GM12872 (cell line): ENCODE results near the gene PRKCQ.

Experiments
- TF ChIP-seq, protein P1 (sequence below): IDR thresholded peaks from 3 replicates; pipeline ENCODE4 v1.5.1; 2011; ENCODE audit warnings: low read depth, mild to moderate bottlenecking, low read length, moderate library complexity; ENCODE audit not compliant: insufficient read depth

PRKCQ gene

DNA sequence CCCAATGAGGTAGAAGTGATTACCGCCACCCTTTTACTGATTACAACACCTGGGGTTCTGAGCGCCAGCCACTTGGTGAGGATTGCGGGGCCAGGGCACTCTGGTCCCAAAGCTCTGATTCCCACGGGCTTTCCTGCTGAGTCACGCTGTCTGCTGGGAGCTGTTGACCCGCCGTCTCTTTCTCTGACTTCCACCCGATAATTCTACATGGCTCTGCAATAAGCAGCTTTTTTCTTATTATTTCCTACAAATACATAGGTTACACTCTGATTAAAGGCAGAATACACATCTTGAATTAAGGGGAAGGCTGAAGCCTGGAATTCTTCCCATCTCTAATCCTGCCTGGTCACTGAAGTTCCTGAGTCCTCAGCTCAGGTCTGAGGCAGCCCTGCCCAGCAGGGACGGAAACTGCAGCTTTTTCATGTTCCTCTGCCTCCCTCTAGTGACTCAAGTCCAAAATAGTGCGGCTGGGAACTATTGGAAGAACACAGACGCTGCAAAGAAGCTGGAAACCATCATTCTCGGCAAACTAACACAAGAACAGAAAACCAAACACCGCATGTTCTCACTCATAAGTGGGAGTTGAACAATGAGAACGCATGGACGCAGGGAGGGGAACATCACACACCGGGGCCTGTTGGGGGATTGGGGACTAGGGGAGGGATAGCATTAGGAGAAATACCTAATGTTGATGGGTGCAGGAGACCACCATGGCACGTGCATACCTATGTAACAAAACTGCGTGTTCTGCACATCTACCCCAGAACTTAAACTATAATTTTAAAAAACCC lies 178.3 kb downstream of the PRKCQ start:
- TF ChIP-seq, protein P1, sequence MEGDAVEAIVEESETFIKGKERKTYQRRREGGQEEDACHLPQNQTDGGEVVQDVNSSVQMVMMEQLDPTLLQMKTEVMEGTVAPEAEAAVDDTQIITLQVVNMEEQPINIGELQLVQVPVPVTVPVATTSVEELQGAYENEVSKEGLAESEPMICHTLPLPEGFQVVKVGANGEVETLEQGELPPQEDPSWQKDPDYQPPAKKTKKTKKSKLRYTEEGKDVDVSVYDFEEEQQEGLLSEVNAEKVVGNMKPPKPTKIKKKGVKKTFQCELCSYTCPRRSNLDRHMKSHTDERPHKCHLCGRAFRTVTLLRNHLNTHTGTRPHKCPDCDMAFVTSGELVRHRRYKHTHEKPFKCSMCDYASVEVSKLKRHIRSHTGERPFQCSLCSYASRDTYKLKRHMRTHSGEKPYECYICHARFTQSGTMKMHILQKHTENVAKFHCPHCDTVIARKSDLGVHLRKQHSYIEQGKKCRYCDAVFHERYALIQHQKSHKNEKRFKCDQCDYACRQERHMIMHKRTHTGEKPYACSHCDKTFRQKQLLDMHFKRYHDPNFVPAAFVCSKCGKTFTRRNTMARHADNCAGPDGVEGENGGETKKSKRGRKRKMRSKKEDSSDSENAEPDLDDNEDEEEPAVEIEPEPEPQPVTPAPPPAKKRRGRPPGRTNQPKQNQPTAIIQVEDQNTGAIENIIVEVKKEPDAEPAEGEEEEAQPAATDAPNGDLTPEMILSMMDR = peak; percentile 71

DNA sequence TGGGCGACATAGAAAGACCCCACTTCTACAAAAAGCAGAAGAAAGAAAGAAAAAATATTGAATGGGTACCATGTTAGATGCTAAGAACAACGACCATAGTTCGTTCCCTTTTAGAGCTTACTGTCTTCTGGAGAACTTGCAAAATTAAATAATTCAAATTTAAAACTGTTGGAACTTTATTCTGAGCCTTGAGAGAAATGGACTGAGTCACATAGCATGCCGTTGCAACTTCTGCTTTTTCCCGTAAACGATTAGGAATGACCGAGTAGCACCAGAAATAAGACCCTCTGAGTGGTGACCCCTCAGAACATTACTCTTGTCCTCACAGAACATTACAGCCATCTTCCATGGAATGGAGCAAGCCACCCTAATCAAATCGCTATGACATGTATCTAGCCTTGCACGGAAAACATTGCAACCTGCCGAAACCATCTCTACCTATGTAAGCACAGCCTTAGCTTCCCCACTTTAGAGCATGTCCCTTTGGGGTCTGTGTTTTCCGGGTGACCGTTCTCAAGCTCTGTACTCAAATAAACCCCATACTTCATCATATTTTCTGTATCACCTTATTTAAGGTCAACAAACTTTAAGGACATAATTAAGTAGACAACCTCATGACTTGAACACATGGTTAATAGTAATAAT lies 179.1 kb downstream of the PRKCQ start:
- TF ChIP-seq, protein P1 = no peak

DNA sequence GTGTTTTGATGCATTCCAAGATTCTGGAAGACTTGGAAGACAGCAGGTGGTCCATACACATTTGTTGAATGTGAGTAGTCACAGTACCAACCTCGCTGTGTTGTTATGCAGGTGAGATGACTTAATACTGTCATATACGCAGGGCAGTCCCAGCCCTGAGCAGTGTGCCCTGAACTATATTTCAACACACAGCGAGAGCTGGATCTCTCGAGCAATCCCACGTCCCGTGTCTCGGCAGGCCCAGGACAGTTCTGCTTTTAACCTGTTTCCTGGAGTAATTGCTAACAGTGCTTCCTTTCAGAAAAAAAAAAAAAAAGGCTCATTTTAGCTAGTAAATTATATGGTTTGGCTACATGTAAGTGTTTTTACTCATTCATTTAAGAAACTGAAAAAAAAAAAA lies 179.7 kb downstream of the PRKCQ start:
- TF ChIP-seq, protein P1 = no peak

DNA sequence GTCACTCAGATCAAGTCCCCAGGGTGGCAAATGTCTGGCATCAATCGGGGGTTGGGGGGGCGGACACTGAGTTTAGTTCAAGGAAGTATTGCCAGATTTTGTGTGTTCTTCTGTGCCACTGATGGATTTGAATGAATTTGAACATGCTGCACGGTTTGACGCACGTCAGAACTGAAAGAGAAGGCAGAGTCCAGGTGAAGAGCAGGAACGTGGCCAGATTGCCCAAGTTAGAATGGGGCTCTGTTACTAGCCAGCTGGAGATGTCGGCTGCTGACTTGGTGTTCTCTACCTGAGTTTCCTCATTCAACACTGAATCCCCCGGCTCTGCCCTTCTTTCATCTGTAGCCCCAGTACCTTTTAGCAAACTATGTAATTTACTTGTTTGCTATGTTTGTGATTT lies 180.2 kb downstream of the PRKCQ start:
- TF ChIP-seq, protein P1 = no peak

DNA sequence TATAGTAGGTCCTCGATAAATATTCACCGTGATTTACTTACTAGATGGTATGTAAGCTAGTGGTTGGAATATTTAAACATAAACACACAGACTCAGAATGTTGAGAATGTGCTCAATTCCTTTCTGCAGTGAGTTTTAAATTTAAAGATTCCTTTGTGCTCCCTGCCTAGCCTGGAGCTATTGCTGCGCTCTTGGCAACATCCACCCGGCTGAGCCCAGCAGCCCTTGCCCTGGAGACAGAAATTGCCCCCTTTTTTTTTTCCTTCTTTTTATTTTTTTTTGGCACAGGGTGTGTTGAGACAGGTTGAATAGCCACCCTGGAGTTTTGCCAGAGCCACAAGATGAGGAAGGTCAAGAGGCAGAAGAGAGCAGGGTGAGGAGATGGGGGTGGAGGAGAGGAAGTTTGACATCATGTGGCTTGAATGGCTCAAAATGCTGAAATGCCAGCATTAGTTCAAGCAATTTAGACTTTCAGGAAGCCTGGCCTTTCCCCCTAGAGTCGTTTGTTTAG lies 180.8 kb downstream of the PRKCQ start:
- TF ChIP-seq, protein P1 = no peak

DNA sequence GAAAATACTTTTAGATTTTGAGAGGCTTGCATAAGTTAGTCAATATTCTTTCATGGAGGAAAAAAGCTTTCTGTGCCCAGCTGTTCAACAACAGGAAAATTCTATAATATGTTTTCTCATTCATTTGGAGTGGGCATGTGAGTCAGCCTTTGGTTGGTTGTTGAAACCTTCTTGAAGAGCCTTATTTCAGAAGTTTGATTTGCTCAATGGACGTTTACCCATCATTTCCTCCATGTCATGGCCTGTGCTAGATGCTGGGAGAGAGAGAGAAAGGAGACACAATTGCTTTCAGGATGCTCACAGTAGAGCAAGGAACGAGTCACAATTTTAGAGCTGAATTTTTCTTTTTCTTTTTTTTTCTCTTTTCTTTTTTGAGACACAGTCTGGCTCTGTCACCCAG lies 181.7 kb downstream of the PRKCQ start:
- TF ChIP-seq, protein P1 = no peak

DNA sequence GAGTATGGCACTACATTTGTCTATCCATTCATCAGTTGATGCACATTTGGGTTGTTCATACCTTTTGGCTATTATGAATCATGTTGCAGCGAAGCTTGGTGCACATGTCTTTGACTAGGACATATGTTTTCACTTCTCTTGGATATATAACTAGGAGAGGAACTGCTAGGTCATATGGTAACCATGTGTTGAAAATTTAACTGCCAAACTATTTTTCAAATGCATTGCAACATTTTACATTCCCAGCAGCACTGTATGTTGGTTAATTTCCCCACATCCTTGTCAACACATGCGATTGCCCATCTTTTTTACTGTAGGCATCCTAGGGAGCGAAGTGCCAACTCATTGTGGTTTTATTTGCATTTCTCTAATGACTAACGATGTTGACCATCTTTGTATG lies 183.4 kb downstream of the PRKCQ start:
- TF ChIP-seq, protein P1 = no peak
